Measurements from ENCODE around the gene FOXD2. TPM values are rescaled to one million over a fixed set of nuclear protein-coding genes. Genes with fewer than 3 reads are reported as not detected.
A peak's percentile ranks its signal among the peaks of the same experiment; 100 is the strongest.
"Not testable (repeated sequence)": the region's sequence is repeated elsewhere in the genome, so short reads cannot be mapped to it uniquely, and the experiment has no call there.

The FOXD2 gene
- total RNA-seq, 1 donor from 2014 or later, result 0.05 TPM

DNA sequence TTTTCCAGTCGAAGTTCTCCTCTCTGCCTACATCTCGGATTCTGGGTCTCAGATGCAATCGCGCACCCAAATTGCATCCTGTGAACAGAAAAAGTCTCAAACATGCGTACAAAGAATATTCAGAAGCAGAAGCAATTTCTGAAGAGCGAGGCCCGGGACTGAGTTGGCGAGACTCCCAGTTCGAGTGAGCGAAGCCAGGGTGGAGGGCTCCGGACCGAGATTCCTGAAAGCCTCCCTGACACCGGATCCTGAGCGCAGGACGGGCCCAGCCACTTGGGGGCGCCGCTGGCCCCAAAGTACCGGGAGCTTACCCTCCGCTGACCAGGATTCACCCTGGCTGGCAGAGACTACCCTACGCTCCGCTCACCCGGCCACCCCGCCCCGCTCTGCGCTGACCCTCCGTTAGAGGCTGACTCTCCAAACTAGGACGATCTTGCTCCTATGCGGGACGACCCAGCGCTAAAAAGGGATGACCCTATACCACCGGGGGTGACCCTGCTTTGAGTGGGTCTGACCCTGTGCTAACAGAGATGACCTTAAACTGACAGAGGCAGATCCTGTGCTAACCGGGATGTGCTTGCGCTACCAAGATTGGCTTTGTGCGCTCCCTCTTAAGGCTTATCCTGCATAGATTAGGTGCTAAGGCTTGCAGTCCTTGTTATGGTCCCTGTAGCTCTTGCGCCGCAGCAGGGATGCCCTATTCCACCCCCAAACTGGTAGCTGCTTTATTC, 12.1 kb downstream of the FOXD2 start:
- no peak for ATAC-seq
- intact Hi-C loops (cut with DNase I), result no loop called here
- no peak for DNase-seq (ENCODE audit: missing footprints)

DNA sequence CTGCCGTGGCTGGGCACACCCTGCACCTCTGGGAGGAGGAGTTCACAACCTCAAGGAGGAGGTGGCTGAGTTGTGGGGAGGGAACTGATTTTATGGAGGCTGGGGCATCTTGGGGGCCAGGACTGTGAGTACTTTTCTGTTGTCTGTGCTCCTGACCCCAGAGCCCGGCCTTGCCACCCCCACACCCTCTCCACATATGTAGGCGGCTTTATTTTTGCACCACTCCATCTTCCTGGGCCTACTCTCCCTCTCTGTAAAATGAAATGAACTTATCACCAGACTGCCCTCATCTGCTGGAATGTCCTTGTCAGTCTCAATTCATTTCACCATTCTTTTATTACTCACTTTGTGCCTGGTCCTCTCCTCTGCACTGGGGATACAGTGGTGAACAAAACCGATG, 12.8 kb downstream of the FOXD2 start:
- ATAC-seq (no peak), DNase-seq (ENCODE audit: missing footprints) (no peak)
- intact Hi-C loops (cut with DNase I), result no loop called here

DNA sequence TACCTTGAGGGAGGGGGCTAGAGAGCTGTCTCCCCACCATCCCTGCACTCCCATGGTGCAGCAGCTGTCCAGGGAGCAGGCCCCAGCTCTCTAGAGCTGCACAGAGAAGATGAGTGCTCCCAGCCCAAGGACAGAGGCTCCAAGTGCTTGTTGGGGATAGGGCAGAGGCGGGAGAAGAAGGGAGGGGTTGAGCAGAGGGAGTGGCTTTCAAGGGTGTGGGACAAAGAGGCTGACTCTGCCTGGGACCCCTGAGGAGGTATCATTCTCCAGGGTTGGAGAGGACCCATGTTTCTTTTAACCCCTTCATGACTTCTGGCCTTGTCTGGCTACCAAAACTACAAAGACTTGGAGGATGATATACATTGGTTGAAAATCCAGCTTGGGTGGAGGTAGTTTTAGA, 14.6 kb downstream of the FOXD2 start:
- ATAC-seq, result no peak
- DNase-seq (ENCODE audit: missing footprints), result no peak
- intact Hi-C loops (cut with DNase I), result no loop called here

DNA sequence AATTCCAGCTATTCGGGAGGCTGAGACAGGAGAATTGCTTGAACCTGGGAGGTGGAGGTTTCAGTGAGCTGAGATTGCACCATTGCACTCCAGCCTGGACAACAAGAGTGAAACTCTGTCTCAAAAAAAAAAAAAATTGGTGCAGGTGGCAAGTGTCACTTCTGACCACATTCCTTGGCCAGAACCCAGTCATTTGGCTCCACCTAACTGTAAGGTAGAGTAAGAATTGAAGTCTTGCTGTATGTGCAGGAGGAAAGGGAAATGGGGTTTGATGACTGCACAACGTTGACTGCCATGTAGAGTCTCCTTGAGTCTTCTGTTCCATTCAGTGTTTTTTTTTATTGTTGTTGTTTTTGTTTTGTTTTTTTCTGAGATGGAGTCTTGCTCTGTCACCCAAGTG, 16.1 kb downstream of the FOXD2 start:
- ATAC-seq; DNase-seq (ENCODE audit: missing footprints); intact Hi-C loops (cut with DNase I): not testable (repeated sequence)

DNA sequence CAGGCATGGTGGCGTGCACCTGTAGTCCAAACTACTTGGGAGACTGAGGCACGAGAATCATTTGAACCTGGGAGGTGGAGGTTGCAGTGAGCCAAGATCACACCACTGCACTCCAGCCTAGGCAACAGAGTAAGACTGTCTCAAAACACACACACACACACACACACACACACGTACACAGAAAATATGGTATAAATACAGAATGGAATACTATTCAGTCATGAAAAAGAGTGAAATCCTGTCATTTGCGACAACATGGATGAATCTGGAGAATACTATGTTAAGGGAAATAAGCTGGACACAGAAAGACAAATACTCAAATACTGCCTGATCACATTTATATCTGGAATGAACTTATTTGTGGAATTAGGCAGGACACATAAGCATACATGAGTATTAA, 18.4 kb downstream of the FOXD2 start:
- ATAC-seq (no peak), DNase-seq (ENCODE audit: missing footprints) (no peak)
- intact Hi-C loops (cut with DNase I), result no loop called here

DNA sequence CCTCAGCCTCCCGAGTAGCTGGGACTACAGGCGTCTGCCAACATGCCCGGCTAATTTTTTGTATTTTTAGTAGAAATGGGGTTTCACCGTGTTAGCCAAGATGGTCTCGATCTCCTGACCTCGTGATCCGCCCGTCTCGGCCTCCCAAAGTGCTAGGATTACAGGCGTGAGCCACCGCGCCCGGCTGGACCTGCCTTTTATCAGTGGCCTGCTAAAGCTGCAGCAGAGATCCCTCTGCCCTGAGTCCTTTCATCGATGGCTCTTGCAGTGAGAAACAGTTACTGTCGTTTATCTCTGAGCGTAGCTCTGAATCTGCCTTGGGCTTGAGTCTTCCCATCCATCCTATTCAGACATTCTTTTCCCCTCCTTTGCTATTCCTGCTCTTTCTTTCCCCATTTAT, 19.7 kb downstream of the FOXD2 start:
- ATAC-seq; DNase-seq (ENCODE audit: missing footprints); intact Hi-C loops (cut with DNase I): not testable (repeated sequence)

DNA sequence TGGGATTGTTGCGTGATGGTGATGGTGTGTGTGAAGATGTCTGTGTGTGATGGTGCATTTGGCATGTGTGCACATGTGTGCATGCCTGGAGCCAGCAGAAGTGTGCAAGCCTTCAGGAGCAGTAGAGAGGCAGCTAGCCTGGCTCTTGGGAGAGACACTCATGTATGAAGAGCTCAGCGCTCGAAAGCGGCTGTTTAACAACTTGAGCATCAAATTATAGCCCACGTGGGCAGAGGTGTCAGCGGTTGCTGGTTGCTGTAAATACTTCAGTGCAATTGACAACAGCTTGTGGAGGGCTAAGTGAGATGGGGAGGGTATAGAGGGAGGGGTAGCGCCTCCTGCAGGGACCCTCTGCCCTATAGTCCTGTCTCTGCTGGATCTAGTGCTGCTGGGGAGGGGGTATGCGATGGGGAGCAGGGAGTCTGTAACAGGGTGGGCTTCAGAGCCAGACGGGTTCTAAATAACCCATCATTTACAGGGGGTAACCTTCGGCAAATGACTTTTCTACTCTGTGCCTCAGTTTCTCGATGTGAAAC, 21.5 kb downstream of the FOXD2 start:
- intact Hi-C loops (cut with DNase I), result no loop called here
- DNase-seq (ENCODE audit: missing footprints), result no peak
- ATAC-seq, result no peak

DNA sequence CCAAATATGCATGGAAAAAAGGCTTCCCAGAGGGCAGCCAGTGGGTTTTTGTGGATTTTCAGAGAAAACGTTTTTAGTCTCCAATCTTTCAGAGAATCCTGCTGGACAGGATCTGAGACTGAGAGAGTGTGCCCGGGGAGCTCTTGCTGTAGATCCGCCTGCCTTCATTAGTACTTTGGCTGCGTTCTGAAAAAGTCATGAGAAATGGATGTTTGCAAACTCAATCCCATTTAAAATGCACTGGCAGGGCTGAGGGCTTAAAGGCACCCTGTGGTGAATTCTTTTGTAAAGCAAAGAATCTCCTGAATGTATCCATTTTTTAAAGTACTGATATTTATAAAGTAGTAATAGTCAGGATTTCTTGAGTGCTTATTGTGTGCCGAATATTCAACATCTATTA, 22.2 kb downstream of the FOXD2 start:
- DNase-seq (ENCODE audit: missing footprints) (no peak), ATAC-seq (no peak)
- intact Hi-C loops (cut with DNase I), result no loop called here

DNA sequence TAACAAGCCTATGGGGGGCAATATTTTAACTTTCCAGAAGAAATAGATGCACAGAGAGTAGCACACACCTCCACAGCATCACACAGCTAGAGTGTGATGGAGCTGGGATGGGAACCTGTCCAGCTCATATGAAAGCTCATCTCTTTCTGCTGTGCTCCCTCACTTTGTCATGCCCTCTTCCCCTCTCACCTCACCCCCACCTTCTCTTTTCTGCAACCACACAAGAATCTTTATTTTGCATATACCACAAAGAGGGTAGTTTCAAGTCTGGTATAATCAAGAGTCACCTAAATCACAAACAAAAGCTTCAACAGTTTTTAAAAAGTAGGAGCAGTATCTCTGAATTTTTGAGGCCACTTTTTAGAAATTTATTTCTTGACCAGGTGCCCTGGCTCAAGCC, 22.6 kb downstream of the FOXD2 start:
- ATAC-seq (no peak), DNase-seq (ENCODE audit: missing footprints) (no peak)
- intact Hi-C loops (cut with DNase I), result no loop called here

DNA sequence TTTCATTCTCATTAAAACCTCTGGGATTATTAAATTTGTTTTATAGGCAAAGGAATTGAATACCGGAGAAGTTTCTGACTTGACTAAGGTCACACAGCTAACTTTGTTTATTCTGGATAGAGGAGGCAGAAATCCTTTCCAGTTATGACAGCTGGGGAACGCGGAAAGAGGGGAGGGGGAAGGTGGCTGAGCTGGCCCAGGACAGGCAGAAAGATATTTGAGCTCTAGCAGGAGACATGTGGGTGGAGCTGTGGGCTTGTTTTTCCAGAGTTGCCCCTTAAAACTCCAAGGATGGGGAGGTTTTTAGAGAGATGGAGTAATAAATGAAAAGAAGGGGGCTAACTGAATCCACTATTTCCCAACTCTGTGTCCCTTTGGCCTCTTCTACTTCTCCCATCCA, 27.8 kb downstream of the FOXD2 start:
- DNase-seq (ENCODE audit: missing footprints) (no peak), ATAC-seq (no peak)
- intact Hi-C loops (cut with DNase I), result no loop called here

DNA sequence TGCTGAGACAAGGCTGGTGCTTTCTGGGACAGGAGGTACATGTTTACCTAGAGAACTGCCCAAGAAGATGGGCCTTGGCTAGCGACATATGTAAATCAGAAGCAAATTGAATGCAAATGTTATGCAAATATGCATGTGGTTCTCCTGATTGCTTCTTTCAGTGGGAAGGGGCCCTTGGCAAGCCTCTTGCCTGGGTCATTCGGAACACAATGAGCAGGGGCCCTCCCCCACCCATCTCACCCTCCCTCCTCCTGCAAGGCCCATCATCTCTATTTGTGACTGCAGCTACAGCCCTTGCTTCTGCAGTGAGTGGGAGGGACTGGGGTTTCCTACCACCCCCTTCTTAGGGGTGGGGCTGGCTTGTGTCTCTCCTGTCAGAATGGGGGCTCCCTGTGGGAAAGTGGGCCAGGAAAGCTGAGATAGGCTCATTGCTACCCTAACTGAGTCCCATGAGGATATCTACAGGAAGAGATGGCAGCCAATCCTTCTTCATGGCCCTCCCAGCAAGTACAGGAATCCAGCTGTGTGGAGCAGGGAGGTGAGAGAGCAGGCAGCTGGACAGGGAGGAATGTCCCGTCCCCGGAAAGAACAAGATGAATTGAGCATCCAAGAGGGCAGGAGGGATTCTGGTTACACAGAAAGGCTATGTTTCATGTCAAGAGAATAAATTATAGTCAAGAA, 31.0 kb downstream of the FOXD2 start:
- no peak for ATAC-seq
- intact Hi-C loops (cut with DNase I), result no loop called here
- DNase-seq (ENCODE audit: missing footprints), result no peak

DNA sequence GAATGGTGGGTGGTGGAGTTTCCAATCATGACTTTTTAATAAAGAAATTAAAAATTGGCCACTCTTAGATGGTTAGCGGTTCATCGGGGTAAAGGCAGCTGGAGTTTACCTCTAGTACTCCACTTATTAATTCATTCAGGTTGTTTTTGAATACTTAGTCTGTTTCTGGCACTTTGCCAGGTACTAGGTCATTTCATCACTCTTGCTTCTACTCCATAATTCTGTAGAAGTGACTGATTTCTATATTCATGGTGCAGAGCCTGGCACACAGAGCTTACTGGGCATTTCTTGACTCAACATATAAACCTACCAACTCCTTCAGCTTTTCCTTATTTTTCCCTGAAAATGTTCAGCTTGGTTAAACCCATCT, 31.5 kb downstream of the FOXD2 start:
- ATAC-seq (no peak), DNase-seq (ENCODE audit: missing footprints) (no peak)
- intact Hi-C loops (cut with DNase I), result no loop called here

DNA sequence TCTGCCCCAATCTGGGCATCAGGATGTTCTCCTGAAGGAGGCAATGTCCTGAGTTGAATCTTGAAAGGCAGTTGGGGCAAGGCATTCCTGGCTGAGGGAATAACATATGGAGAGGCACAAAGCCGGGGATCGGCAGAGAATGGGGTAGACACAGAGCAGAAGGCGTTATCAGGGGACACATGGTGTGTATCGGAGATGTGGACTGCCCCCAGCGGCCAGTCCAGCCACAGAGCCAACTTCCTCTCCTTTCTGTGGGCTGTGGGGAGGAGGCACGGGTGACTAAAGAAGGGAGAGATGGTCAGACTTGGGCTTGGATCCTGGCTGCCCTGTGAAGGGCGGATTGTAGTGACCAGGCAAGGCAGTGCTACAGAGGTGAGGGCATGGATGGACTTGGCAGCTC, 32.1 kb downstream of the FOXD2 start:
- ATAC-seq (no peak), DNase-seq (ENCODE audit: missing footprints) (no peak)
- intact Hi-C loops (cut with DNase I), result no loop called here

DNA sequence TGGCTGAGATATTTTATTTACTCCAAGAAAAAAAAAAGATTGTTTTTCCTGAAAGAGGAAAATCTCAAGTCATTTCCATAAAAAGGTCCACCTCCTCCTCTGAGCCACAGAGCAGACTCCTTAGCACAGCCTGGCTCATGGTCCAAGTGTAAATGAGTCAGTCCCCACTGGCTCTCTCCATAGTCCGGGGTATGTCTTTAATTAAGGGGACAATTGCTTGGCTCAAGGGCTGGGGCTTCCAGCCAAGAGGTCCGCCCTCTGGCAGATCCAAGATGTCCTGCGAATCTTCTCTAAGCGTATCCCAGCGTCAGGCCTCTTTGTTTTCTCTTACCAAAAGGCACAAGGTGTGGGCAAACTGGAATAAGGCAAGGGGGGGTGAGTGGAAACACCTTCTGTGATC, 33.3 kb downstream of the FOXD2 start:
- no peak for DNase-seq (ENCODE audit: missing footprints)
- ATAC-seq, result peak; percentile 28
- intact Hi-C loops (cut with DNase I), result no loop called here

DNA sequence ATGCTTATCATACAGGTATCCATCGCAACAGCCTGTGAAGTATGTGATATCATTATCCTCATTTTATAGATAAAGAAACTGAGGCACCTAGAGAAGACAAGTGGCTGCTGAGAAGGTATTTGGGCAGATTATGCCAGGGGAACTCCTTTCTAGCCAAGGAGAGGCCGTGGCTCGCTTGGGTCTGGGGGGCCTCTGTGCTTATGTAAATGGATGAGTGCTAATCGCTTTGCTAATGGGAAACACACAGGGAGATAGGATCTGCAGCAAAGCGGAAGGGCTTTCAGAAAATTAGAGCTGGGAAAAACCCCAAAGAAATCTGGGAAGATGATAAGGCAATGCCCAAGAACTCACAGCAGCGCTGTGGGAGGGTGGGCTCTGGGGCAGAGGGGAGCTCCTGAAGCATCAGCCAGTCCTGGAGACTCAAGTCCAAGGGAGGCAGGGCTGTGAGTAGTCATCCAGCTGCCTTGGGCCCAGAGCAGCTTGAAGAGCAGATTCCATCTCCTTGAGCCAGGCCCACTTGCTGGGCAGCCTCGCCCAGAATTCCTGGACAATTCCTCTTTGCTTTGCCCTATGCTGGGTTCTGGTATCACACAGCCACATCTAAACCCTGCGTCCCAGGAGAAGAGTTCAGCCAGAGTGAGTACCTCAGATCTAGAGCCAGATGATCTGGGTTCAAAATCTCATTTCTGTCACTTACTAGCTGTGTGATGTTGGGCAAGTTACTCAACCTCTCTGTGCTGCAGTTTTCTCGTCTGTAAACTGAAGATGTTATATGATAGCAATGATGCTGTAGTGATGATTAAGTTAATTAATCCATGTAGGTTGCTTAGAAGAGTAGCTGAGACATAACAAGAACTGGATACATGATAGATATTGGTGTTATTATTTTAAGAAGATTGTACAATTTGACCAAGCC, 36.7 kb downstream of the FOXD2 start:
- DNase-seq (ENCODE audit: missing footprints), result no peak
- intact Hi-C loops (cut with DNase I), result no loop called here
- ATAC-seq, result no peak

DNA sequence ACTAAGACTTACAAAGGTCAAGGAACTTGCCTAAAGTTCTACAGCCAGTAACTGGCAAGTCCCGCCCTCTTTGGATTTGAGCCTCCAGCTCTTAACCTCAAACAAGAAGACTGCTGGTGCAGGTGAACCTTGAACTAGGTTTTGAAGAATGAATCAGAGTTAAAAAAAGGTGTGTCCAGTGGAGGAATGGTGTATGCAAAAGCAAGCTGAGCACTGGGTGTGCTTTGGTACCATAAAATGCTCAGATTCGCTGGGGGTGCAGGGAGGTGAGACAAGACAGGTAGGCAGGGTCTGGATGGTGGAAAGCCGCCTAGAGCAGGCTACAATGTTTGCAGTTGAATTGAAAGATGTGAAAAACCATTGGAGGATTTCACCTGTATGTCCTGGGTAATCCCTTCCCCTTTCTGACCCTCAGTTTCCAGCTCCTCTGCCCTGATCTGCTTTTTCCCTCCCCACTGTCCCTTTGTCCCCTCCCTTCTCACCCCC, 39.8 kb downstream of the FOXD2 start:
- ATAC-seq, result no peak
- intact Hi-C loops (cut with DNase I), result no loop called here
- DNase-seq (ENCODE audit: missing footprints), result no peak

DNA sequence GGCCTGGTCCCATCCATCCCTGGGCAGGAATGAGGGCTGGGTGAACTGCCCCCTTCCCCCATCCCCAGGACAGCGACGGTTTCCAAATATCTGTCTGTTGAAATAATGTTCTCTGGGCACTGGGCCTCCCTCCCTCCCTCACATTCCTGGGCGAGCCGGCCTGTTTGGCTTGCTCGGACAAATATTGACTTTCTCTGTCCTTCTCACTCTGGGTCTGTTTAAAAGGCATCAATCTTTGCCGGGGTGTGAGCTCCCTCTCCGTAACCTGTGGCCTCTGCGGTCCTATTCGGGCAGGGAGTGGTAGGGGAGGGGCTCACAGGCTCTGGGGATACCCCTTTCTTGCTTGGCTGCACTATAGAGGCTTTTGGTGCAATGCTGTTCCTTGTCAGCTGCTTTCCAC, 40.2 kb downstream of the FOXD2 start:
- intact Hi-C loops (cut with DNase I), result no loop called here
- ATAC-seq, result no peak
- no peak for DNase-seq (ENCODE audit: missing footprints)

DNA sequence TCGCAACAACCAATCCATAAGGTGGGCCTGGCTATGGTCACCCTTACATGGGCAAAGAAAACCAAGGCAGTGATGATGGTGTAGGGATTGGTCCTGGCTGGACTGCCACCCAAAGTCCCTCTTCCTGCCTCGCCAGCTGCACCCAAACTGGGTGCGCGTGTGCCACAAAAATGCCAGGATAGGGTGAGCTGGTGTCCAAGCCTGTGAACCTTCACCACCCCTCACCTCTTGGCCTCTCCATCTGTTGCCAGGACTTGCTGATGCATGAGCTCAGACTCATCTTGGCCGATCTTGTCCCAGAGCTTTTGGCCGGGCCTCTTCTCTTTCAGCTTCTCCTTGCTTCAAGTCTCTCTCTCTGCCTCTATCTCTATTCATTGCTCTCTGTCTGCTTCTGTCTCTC, 41.8 kb downstream of the FOXD2 start:
- no peak for DNase-seq (ENCODE audit: missing footprints)
- intact Hi-C loops (cut with DNase I), result no loop called here
- no peak for ATAC-seq

DNA sequence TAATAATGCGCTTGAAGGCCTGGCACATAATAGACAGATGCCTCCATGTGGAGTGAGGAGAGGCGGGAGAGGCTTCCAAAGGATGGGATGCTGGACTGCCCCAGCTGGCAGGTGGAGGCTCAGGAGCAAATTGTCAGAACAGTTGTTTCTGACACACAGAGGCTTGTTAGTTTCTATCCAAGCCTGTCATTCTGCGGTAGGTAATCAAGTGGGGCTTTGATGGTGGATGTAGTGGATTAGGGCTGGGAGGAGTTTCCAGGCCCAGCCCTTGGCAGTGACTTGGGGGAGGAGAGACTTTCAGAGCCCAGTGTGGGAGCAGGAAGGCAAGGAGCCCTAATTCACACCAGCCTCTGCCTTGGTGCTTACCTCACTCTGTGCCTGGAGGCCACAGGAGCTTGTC, 44.1 kb downstream of the FOXD2 start:
- no peak for DNase-seq (ENCODE audit: missing footprints)
- intact Hi-C loops (cut with DNase I), result no loop called here
- ATAC-seq, result no peak
